ENCODE measurements around the gene LYPD6. TPM values are rescaled to one million over a fixed set of nuclear protein-coding genes. Genes with fewer than 3 reads are reported as not detected.

The LYPD6 gene
- total RNA-seq, 1 experiment from 2014 or later: 2.4 TPM

DNA sequence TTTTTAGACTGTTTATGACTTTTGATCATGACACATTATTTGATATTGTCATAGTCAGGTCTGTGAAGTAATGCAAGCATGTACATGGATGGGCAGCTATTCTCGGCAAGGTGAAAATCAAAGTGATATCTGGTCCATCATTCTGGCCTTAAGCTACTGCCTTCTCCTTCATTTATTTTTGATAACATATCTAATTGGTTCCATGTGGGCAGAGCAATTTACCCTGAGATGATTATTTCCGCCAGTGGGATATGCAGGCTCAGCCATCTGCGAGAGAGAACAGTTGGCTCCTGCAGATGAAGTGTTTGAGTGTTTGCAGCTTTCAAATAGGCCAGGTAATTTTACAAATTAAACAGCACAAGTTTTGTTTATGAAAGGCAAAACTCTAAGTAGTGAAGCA, 116.4 kb downstream of the LYPD6 start:
- no peaks in the 10 kb centered on the region for H3K9me2 ChIP-seq (replicated peaks; ENCODE audit: low read length)
- no peaks in the 10 kb centered on the region for H3K27me3 ChIP-seq (ENCODE audit: low read length)
- ATAC-seq (no peak), DNase-seq (no peak)
- H3K27ac ChIP-seq (ENCODE audit: low read length): no peak overlapping the region
- H3K9me3 ChIP-seq (ENCODE audit: low read length): no peaks in the 10 kb centered on the region
- CTCF ChIA-PET: no interaction called here
- no peaks in the 10 kb centered on the region for H3F3A ChIP-seq (ENCODE audit: low read length, unreplicated experiment)
- H3K79me2 ChIP-seq (ENCODE audit: low read length): no peaks in the 10 kb centered on the region
- intact Hi-C loops (cut with micrococcal nuclease): no loop called here
- no peaks in the 10 kb centered on the region for H4K20me1 ChIP-seq (ENCODE audit: low read length)
- no peaks in the 10 kb centered on the region for H3K36me3 ChIP-seq (ENCODE audit: low read depth, low read length)
- no peak for TF ChIP-seq EZH2 (IDR thresholded peaks at IDR 0.05; ENCODE audit: low read length, unreplicated experiment)
- TF ChIP-seq, protein P1, sequence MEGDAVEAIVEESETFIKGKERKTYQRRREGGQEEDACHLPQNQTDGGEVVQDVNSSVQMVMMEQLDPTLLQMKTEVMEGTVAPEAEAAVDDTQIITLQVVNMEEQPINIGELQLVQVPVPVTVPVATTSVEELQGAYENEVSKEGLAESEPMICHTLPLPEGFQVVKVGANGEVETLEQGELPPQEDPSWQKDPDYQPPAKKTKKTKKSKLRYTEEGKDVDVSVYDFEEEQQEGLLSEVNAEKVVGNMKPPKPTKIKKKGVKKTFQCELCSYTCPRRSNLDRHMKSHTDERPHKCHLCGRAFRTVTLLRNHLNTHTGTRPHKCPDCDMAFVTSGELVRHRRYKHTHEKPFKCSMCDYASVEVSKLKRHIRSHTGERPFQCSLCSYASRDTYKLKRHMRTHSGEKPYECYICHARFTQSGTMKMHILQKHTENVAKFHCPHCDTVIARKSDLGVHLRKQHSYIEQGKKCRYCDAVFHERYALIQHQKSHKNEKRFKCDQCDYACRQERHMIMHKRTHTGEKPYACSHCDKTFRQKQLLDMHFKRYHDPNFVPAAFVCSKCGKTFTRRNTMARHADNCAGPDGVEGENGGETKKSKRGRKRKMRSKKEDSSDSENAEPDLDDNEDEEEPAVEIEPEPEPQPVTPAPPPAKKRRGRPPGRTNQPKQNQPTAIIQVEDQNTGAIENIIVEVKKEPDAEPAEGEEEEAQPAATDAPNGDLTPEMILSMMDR (conservative IDR thresholded peaks at IDR 0.05; ENCODE audit: low read depth, low read length): no peak
- no peak for TF ChIP-seq EZH2phosphoT487 (IDR thresholded peaks at IDR 0.05; ENCODE audit: borderline replicate concordance, low read length)
- H3K4me2 ChIP-seq (ENCODE audit: low read length): no peak overlapping the region
- no peak overlapping the region for H3K4me3 ChIP-seq (ENCODE audit: low read length)
- no peak overlapping the region for H3K9ac ChIP-seq (ENCODE audit: low read length)
- BruUV-seq (replicated peaks): no TSS peak
- H2AFZ ChIP-seq (ENCODE audit: low read length): no peak overlapping the region
- H3K4me1 ChIP-seq (ENCODE audit: insufficient read depth, low read length): peaks cover 5% of the 10 kb centered on the region; the same call in 1 of the 2 replicates
- POLR2A ChIA-PET (ENCODE audit: unreplicated experiment): interaction anchor here (0.7 kb wide), 1 partner anchor 422 kb away, joined by 4 read pairs; no protein-coding TSS in a partner anchor

DNA sequence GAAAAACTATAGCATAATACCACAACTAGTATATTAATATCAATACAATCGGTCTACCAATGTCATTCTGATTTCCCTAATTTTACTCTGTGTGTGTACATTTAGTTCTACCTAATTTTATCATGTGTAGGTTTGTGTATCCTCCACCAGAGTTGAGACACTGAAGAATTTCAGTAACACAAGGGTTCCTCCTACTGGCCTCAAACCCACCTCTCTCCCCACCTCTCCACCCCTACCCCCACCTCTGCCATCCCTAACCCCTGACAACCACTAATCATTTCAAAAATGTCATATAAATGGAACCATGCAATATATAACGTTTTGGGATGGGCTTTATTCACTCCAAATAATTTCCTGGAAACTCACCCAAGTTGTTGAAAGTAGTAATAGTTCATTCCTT, 117.9 kb downstream of the LYPD6 start:
- Histone ChIP-seq H3K27me3 (ENCODE audit: low read length) (no peaks in the 10 kb centered on the region), H3K27ac (ENCODE audit: low read length) (no peak overlapping the region), H3K9ac (ENCODE audit: low read length) (no peak overlapping the region), H4K20me1 (ENCODE audit: low read length) (no peaks in the 10 kb centered on the region), H3K4me3 (ENCODE audit: low read length) (no peak overlapping the region), H3K79me2 (ENCODE audit: low read length) (no peaks in the 10 kb centered on the region), H3K4me2 (ENCODE audit: low read length) (no peak overlapping the region), H3K36me3 (ENCODE audit: low read depth, low read length) (no peaks in the 10 kb centered on the region), H3F3A (ENCODE audit: low read length, unreplicated experiment) (no peaks in the 10 kb centered on the region), H2AFZ (ENCODE audit: low read length) (no peak overlapping the region), H3K9me3 (ENCODE audit: low read length) (no peaks in the 10 kb centered on the region), H3K9me2 (replicated peaks; ENCODE audit: low read length) (no peaks in the 10 kb centered on the region), H3K4me1 (ENCODE audit: insufficient read depth, low read length) (peaks cover 9% of the 10 kb centered on the region; the same call in 1 of the 2 replicates)
- TF ChIP-seq, protein P1 (conservative IDR thresholded peaks at IDR 0.05; ENCODE audit: low read depth, low read length): no peak
- TF ChIP-seq EZH2phosphoT487 (IDR thresholded peaks at IDR 0.05; ENCODE audit: borderline replicate concordance, low read length) (no peak), EZH2 (IDR thresholded peaks at IDR 0.05; ENCODE audit: low read length, unreplicated experiment) (no peak)
- DNase-seq: no peak
- CTCF ChIA-PET: no interaction called here
- no peak for ATAC-seq
- intact Hi-C loops (cut with micrococcal nuclease): no loop called here
- POLR2A ChIA-PET (ENCODE audit: unreplicated experiment): no interaction called here
- BruUV-seq (replicated peaks): no TSS peak

DNA sequence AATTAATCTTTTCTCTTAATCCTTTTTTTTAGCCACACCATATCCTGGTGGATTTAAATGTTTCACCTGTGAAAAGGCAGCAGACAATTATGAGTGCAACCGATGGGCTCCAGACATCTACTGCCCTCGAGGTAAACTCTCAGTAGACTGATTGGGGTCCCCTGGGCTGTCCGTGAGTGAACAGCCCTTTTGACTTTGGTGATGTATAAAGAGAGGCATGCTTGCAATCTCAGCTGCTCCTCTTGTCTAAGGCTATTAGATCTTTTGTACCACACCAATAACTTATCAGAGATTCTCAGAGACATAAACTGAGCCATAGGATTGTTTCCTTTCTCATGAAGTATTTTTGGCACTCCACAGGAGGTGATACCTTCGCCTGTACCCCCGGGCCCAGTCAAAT, 118.6 kb downstream of the LYPD6 start:
- Histone ChIP-seq H3K27ac (ENCODE audit: low read length) (no peak overlapping the region), H3K9me3 (ENCODE audit: low read length) (no peaks in the 10 kb centered on the region), H4K20me1 (ENCODE audit: low read length) (no peaks in the 10 kb centered on the region), H3K36me3 (ENCODE audit: low read depth, low read length) (no peaks in the 10 kb centered on the region), H2AFZ (ENCODE audit: low read length) (no peak overlapping the region), H3F3A (ENCODE audit: low read length, unreplicated experiment) (no peaks in the 10 kb centered on the region), H3K9me2 (replicated peaks; ENCODE audit: low read length) (no peaks in the 10 kb centered on the region), H3K4me2 (ENCODE audit: low read length) (no peak overlapping the region), H3K27me3 (ENCODE audit: low read length) (no peaks in the 10 kb centered on the region), H3K9ac (ENCODE audit: low read length) (no peak overlapping the region), H3K4me1 (ENCODE audit: insufficient read depth, low read length) (peaks cover 9% of the 10 kb centered on the region; the same call in 1 of the 2 replicates), H3K4me3 (ENCODE audit: low read length) (no peak overlapping the region), H3K79me2 (ENCODE audit: low read length) (no peaks in the 10 kb centered on the region)
- TF ChIP-seq EZH2phosphoT487 (IDR thresholded peaks at IDR 0.05; ENCODE audit: borderline replicate concordance, low read length): no peak
- TF ChIP-seq, protein P1 (conservative IDR thresholded peaks at IDR 0.05; ENCODE audit: low read depth, low read length): no peak
- TF ChIP-seq EZH2 (IDR thresholded peaks at IDR 0.05; ENCODE audit: low read length, unreplicated experiment): no peak
- intact Hi-C loops (cut with micrococcal nuclease): no loop called here
- ChIA-PET CTCF (no interaction called here), POLR2A (ENCODE audit: unreplicated experiment) (no interaction called here)
- no peak for DNase-seq
- no TSS peak for BruUV-seq (replicated peaks)
- ATAC-seq: no peak
